Measurements from ENCODE around the gene CNTD1. TPM values are rescaled to one million over a fixed set of nuclear protein-coding genes. Genes with fewer than 3 reads are reported as not detected.

The CNTD1 gene
- total RNA-seq, 1 experiment from 2014 or later = 0.13 TPM

DNA sequence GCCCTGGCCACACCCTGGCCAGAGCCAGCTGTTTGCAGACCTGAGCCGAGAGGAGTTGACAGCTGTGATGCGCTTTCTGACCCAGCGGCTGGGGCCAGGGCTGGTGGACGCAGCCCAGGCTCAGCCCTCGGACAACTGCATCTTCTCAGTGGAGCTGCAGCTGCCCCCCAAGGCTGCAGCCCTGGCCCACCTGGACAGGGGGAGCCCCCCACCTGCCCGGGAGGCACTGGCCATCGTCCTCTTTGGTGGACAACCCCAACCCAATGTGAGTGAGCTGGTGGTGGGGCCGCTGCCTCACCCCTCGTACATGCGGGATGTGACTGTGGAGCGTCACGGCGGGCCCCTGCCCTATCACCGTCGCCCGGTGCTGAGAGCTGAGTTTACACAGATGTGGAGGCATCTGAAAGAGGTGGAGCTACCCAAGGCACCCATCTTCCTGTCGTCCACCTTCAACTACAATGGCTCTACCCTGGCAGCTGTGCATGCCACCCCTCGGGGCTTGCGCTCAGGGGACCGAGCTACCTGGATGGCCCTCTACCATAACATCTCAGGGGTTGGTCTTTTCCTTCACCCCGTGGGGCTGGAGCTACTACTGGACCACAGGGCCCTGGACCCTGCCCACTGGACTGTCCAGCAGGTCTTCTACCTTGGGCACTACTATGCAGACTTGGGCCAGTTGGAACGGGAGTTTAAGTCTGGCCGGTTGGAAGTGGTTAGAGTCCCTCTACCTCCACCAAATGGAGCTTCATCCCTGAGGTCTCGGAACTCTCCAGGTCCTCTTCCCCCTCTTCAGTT lies 46.3 kb downstream of the CNTD1 start:
- in situ Hi-C loops (cut with HindIII; ENCODE audit: low pct_unique_long_range_greater_than_20kb, low sequenced_read_pairs) (no loop called here), intact Hi-C loops (cut with micrococcal nuclease; ENCODE audit: unreplicated experiment) (loop anchor here (5.0 kb wide), 1 partner anchor 92 kb away; no protein-coding TSS in a partner anchor)
- H3K27ac ChIP-seq (ENCODE audit: low read length) = no peak overlapping the region
- TF ChIP-seq SIN3A (IDR thresholded peaks at IDR 0.05; ENCODE audit: borderline replicate concordance, insufficient read depth, low read depth, low read length) (no peak), POLR2AphosphoS5 (IDR thresholded peaks at IDR 0.05; ENCODE audit: low read depth, low read length) (no peak), TCF7L2 (IDR thresholded peaks at IDR 0.05; ENCODE audit: low read depth, low read length) (no peak)
- TF ChIP-seq, protein P1, sequence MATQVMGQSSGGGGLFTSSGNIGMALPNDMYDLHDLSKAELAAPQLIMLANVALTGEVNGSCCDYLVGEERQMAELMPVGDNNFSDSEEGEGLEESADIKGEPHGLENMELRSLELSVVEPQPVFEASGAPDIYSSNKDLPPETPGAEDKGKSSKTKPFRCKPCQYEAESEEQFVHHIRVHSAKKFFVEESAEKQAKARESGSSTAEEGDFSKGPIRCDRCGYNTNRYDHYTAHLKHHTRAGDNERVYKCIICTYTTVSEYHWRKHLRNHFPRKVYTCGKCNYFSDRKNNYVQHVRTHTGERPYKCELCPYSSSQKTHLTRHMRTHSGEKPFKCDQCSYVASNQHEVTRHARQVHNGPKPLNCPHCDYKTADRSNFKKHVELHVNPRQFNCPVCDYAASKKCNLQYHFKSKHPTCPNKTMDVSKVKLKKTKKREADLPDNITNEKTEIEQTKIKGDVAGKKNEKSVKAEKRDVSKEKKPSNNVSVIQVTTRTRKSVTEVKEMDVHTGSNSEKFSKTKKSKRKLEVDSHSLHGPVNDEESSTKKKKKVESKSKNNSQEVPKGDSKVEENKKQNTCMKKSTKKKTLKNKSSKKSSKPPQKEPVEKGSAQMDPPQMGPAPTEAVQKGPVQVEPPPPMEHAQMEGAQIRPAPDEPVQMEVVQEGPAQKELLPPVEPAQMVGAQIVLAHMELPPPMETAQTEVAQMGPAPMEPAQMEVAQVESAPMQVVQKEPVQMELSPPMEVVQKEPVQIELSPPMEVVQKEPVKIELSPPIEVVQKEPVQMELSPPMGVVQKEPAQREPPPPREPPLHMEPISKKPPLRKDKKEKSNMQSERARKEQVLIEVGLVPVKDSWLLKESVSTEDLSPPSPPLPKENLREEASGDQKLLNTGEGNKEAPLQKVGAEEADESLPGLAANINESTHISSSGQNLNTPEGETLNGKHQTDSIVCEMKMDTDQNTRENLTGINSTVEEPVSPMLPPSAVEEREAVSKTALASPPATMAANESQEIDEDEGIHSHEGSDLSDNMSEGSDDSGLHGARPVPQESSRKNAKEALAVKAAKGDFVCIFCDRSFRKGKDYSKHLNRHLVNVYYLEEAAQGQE (IDR thresholded peaks at IDR 0.05; ENCODE audit: insufficient read depth in 1 of 2, low read depth in 2 of 2, low read length in 1 of 2) = no peak
- TF ChIP-seq, protein P2, sequence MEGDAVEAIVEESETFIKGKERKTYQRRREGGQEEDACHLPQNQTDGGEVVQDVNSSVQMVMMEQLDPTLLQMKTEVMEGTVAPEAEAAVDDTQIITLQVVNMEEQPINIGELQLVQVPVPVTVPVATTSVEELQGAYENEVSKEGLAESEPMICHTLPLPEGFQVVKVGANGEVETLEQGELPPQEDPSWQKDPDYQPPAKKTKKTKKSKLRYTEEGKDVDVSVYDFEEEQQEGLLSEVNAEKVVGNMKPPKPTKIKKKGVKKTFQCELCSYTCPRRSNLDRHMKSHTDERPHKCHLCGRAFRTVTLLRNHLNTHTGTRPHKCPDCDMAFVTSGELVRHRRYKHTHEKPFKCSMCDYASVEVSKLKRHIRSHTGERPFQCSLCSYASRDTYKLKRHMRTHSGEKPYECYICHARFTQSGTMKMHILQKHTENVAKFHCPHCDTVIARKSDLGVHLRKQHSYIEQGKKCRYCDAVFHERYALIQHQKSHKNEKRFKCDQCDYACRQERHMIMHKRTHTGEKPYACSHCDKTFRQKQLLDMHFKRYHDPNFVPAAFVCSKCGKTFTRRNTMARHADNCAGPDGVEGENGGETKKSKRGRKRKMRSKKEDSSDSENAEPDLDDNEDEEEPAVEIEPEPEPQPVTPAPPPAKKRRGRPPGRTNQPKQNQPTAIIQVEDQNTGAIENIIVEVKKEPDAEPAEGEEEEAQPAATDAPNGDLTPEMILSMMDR (IDR thresholded peaks at IDR 0.05) = no peak
- H3K4me1 ChIP-seq (ENCODE audit: control insufficient read depth, insufficient read depth, low read length) = no peaks in the 10 kb centered on the region
- ChIA-PET POLR2A (no interaction called here), CTCF (interaction anchor here (1.0 kb wide), 1 partner anchor 84 kb away, joined by 3 read pairs; no protein-coding TSS in a partner anchor)
- no peak for DNase-seq (ENCODE audit: low read depth, low spot score)
- H3K9me3 ChIP-seq (ENCODE audit: control insufficient read depth, insufficient read depth, low read depth, low read length) = no peaks in the 10 kb centered on the region
- no peaks in the 10 kb centered on the region for H3K27me3 ChIP-seq (ENCODE audit: control insufficient read depth, insufficient read depth, low read length)
- H3K36me3 ChIP-seq (ENCODE audit: control insufficient read depth, insufficient read depth, low read length) = peaks cover 4% of the 10 kb centered on the region; the same call in 1 of the 2 replicates
- H3K4me3 ChIP-seq (ENCODE audit: low read depth in 2 of 2, low read length in 2 of 2) = no peak overlapping the region
- no TSS peak for BruUV-seq (replicated peaks)
- ATAC-seq = no peak

DNA sequence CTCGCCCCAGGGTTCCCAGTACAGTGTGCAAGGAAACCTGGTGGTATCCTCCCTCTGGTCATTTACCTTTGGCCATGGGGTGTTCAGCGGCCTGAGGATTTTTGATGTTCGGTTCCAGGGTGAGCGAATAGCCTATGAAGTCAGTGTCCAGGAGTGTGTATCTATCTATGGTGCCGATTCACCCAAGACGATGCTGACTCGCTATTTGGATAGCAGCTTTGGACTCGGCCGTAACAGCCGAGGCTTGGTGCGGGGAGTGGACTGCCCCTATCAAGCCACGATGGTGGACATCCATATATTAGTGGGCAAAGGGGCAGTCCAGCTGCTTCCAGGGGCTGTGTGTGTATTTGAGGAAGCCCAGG lies 46.9 kb downstream of the CNTD1 start:
- DNase-seq (ENCODE audit: low read depth, low spot score) = no peak
- TF ChIP-seq SIN3A (IDR thresholded peaks at IDR 0.05; ENCODE audit: borderline replicate concordance, insufficient read depth, low read depth, low read length) (no peak), POLR2AphosphoS5 (IDR thresholded peaks at IDR 0.05; ENCODE audit: low read depth, low read length) (no peak), TCF7L2 (IDR thresholded peaks at IDR 0.05; ENCODE audit: low read depth, low read length) (no peak)
- TF ChIP-seq, protein P2 (IDR thresholded peaks at IDR 0.05) = no peak
- TF ChIP-seq, protein P1 (IDR thresholded peaks at IDR 0.05; ENCODE audit: insufficient read depth in 1 of 2, low read depth in 2 of 2, low read length in 1 of 2) = no peak
- intact Hi-C loops (cut with micrococcal nuclease; ENCODE audit: unreplicated experiment) = loop anchor here (5.0 kb wide), 1 partner anchor 92 kb away; no protein-coding TSS in a partner anchor
- no peak for ATAC-seq
- Histone ChIP-seq H3K36me3 (ENCODE audit: control insufficient read depth, insufficient read depth, low read length) (peaks cover 4% of the 10 kb centered on the region; the same call in 1 of the 2 replicates), H3K27me3 (ENCODE audit: control insufficient read depth, insufficient read depth, low read length) (no peaks in the 10 kb centered on the region), H3K27ac (ENCODE audit: low read length) (no peak overlapping the region), H3K9me3 (ENCODE audit: control insufficient read depth, insufficient read depth, low read depth, low read length) (no peaks in the 10 kb centered on the region), H3K4me1 (ENCODE audit: control insufficient read depth, insufficient read depth, low read length) (no peaks in the 10 kb centered on the region), H3K4me3 (ENCODE audit: low read depth in 2 of 2, low read length in 2 of 2) (no peak overlapping the region)
- no TSS peak for BruUV-seq (replicated peaks)
- in situ Hi-C loops (cut with HindIII; ENCODE audit: low pct_unique_long_range_greater_than_20kb, low sequenced_read_pairs) = no loop called here
- CTCF ChIA-PET = interaction anchor here (0.5 to 1.0 kb wide), 2 partner anchors 83 to 230 kb away, joined by 3 to 4 read pairs; no protein-coding TSS in a partner anchor
- POLR2A ChIA-PET = interaction anchor here (0.7 kb wide), 1 partner anchor 71 kb away, joined by 6 read pairs; no protein-coding TSS in a partner anchor
